Activated CD8-positive, alpha-beta memory T cell treated with anti-CD3 and anti-CD28 coated beads for 48 hours (primary cell): ENCODE data around the gene CBLB.
"Not testable (repeated sequence)": the region's sequence is repeated elsewhere in the genome, so short reads cannot be mapped to it uniquely, and the experiment has no call there.

Experiments used
- DNase-seq, 3 experiments: peaks; one replicate each; pipeline ENCODE4 v3.0.0-alpha.2; 2020; ENCODE audit warnings: low read depth in 2 of 3, low spot score in 2 of 3

The CBLB gene

DNA sequence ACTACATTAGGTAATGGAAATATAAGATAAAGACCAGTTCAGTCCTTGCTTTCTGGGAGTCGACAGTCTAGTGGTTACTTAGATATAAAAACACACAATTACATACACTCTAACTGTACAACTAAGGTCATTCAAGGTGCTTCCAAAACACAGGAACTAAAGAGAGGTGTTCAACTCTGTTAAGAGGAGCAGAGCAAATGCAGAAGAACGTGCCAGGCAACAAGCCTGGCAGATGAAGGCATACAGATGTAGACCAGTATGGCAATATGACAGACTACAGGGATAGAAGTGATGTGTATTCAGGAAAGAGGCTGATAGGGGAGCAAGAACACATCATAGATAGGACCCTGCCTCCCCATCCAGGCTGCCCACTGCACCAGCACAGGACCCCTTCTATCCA is 78.3 kb downstream of the CBLB start:
- no peak for DNase-seq

DNA sequence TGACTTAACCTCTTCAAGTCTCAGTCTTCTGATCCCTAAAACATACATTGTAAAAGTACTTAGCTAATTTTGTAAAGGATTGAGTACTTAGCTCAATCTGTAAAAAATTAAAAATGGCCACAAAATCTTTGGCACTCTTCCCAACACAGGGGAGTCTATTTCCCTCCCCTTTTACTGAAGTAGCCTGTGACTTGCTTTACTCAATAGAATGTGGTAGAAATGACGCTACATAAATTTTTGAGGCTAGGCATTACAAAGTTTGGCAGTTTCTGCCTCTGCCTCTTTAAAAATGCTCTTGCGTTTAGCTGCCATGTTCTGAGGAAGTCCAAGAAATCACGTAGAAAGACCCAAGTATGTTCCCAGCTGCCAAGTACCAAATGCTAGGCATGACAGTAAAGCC is 80.2 kb downstream of the CBLB start:
- no peak for DNase-seq

DNA sequence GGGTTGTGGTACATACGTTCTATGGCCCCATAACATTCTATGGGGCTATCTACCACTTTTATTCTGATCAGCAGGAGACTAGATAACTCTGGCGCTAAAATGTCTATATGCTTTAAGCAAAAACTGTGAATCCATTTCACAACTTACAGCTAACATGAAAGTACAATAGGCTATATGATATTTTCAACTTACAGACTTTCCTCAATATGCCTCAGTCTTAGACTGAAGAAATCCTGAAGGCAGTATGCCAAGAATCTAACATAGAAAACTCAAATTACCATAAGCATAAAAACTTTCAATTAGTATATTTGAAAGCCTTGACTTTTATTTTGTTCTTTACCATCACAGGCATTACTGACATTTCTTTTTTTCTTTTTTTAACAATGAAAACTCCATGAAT is 81.4 kb downstream of the CBLB start:
- DNase-seq = no peak

DNA sequence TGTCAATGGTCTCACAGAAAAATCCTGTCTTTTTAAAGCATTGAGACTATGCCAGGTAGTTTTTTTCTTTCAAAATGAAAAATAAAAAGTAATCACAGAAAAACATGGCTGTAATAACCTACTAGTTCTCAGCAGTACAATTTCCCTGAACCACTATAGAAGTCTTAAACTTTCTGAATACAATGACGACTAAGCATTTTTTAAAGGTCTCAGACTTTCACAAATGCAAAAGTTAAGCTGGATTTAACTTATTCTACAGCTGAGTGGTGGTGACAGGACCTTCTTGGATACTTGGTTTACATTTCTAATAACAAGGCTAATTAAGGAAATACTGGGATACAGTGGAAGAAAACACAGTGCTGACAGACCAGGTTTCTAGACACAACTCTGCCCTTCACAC is 81.8 kb downstream of the CBLB start:
- no peak for DNase-seq

DNA sequence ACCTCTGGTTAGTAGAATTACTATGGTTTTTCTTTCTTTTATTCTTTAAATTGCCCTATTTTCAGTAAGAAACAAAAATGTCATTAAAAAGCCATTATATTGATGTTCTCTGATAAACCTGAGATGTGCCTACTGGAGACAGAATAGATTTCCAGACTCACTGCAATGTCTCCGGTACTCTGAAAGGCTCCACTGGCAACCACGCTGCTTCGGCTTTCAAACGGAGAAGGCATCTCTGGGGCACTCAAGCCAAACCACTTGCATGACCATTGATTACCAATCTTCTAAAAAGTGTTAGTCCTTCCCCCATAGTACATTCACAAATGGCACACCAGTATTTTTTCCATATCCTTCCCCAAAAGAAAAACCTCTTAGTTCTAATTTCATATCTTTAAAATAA is 82.6 kb downstream of the CBLB start:
- DNase-seq = no peak

DNA sequence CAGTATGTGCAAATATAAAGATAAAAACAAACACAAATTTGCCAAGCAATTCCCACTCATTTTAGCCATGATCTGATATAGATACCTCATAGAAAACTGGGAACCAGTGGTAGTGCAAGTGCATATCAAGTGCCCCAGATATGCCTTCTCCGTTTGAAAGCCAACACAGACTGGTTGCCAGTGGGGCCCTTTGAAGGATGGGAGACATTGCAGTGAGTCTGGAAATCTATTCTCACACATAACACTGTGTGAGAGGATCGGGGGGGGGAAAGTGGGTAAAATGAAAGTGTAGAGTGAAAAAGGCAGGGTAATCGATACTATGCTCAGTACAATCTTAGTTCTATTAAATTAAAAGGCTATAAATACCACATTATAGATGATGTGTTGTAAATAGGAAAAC is 83.0 kb downstream of the CBLB start:
- DNase-seq = no peak

DNA sequence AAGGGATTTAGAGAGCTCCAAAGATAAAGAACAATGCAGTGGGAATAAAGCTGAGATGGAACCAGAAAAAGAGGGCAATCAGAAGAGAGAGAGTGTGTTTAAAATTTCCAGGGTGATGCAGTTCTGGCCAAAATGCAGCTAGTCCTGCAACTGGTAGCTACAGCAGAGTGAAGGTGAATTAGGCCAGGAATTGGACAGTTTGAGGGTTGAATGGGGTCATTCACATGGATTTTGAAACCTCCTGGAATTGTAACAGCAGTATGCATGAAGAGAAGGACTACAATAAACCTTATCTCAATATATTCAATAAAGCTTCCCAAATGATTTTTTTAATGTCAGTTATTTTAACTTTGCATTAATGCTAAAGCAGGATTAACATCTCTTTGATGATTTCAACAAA is 85.2 kb downstream of the CBLB start:
- no peak for DNase-seq

DNA sequence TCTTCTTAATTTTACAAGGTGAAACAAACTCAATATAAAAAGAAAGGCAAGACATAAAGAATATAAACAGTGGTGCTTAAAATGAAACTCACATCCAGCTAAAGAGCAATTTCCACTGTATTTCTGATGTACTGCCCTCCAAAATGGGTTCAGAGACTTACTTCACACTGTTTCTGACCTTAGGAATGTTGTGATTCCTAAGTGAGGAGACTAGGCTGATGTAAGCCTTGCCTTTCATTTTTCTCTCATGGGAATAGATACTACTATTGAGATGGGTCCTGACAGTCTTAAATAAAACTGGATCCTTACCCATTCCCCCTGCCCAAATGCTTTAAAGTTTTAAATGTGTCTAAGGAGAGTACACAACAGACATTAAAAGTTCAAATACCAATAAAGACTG is 86.9 kb downstream of the CBLB start:
- no peak for DNase-seq

DNA sequence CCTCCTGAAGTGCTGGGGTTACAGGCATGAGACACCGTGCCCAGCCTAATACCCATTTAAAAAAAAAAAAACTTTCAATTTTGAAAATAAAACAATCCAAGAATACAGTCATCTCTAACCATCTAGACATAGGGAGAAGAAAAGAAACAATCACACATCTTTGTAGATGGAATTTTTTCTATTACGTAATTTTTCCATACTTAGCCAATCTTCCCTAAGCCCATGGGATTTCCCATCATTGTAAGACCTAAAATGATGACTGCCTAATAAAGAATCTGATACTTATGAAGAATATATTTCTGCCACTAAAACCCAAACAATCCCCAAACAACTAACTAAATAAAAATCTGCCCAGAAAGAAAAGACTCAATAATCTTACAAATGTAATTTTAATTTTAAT is 88.7 kb downstream of the CBLB start:
- DNase-seq = no peak

DNA sequence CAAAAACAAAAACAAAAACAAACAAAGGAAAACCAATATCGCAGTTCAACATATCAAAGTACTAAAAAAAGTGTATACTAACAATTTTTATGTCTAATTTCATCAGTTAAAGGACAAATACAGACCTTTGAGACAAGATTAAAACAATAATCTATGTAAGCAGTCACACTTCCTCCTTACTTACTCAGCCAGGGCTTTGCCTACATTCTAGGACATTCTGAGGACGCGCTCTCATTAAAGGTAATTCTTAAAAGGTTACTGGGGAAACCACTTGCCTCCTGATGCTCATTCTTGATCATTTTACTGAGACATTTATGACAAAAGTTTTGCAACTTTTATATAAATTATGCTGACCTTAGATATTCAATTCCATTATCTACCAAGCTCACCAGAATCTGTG is 93.4 kb downstream of the CBLB start:
- DNase-seq = no peak

DNA sequence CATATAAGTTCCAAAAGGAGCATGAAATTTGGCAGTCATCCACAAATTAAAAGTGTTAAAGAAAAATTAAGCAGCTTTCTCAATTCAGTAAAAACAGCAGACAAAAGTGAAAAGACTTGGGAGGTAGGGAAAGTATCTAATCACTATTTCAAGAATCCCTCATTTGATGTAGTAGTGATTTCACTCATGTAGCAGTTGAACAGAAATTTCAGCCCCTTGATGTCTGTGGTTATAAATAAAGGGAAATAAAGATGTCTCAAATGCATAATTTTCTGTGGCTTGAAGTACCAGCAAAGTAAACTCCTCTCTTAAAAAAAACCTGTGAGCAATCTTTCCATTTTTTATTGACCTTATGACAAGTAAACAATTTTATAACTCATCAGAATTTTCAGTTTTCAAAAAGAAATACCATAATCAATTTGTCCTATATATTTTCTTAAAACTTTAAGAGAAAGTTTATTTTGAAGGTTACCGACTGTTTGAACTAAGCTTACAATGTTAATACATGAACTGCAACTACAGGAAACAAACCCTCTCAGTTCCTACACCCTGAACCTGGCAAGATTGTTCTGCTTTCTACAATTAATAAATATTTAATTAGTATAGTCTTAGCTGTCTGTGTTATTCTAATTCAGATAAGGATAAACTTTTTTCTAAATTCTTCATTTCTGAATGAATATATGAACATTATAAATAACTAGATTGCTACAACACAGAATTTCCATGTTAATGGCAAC is 94.2 kb downstream of the CBLB start:
- DNase-seq = no peak

DNA sequence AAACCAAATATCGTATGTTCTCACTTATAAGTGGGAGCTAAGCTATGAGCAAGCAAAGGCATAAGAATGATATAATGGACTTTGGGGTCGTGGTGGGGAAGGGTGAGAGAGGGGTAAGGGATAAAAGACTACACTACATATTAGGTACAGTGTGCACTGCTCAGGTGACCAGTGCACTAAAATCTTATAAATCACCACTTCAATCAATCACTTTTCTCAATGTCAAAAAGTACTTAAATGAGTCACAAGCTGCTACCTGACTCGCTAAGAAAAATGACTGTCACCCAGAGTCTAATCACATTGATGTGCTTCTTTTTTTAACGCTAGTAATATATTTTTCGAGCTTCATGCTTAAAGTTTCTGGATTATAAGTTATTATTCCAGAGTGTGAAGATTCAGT is 95.5 kb downstream of the CBLB start:
- DNase-seq = no peak

DNA sequence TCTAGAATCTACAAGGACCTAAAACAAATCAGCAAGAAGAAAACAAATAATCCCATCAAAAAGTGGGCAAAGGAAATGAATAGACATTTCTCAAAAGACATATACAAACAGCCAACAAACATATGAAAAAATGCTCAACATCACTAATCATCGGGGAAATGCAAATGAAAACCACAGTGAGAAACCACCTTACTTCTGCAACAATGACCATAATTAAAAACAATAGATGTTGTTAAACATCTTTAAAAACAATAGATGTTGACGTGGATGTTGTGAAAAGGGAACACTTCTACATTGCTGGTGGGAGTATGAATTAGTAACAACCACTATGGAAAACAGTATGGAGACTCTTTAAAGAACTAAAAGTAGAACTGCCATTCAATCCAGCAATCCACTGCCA is 96.2 kb downstream of the CBLB start:
- no peak for DNase-seq

DNA sequence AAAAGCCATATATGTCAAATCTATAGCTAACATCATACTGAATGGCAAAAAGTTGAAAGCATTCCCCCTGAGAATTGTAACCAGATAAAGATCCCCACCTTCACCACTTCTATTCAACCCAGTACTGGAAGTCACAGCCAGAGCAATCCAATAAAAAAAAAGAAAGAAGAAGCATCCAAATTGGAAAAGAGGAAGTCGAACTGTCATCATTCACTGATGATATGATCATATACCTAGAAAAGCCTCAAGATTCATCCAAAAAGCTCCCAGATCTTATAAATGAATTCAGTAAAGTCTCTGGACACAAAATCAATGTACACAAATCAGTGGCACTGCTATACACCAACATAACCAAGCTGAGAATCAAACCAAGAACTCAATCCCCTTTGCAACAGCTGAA is 97.4 kb downstream of the CBLB start:
- no peak for DNase-seq

DNA sequence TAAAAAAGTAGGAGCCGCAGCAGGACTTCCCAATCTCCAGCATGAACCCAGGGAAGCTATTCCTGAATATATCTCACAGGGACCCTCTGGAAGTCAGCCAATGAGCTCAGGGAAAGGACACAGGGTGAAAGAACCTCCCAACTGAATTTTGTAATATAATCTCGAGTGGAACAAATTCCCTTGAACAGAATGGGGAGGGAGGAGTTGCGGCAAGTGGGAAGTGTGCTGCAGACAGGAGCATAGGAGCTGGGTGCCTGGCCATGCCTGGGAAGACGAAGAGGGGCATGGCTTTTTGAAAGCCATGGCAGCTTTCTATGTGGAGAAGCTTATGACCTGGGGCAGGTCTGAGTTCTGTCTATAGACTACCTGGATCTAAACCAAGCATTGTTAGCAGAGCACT is 98.4 kb downstream of the CBLB start:
- DNase-seq = no peak

DNA sequence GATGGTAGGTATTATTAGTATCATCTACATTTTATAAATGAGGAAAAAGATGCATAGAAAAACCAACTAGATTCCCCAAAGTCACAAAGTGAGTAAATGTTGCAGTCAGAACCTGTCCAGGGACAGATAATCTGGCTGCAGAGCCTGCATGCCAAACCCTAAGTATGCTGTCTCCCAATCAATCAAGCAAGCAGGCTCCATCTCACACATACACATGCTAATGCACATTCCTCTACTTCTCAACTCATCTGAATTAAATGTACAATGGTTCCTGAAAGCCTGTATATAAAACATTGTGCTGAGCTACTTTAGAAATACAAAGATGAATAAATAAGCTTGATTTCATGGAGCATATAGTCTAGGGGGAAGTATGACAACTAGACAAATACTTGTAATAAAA is 101.0 kb downstream of the CBLB start:
- DNase-seq = no peak

DNA sequence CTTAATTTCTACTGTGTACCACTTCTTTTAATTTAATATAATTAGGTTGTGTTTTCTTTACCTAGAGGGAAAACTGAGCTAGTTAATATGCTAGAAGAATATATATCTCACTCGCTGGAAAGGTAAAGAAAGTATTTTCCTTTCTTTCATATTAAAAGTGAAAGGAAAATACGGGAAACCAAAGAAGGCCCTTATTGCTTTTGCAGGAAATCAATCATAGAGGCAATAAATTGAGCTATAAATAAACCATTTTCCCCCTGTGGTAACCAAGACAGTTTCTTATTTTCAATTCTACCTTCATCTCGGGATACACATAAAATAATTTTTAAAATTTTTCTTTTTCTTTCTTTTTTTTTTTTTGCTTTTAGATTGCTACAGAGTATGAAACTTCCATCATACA is 101.6 kb downstream of the CBLB start:
- no peak for DNase-seq

DNA sequence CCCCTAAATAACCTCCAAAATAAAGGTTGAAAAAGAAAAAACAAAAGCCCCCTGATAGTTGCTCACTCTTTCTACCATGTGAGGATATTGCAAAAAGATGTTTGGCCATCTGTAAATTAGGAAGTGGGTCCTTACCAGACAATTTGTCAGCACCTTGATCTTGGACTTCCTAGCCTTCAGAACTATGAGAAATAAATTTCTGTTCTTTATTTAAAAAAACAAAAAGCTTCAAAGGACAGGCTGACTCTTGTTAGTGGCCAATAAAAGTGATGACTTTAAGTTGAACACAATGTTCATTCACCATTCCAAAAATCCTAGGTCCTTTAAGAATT is 103.5 kb downstream of the CBLB start:
- no peak for DNase-seq

DNA sequence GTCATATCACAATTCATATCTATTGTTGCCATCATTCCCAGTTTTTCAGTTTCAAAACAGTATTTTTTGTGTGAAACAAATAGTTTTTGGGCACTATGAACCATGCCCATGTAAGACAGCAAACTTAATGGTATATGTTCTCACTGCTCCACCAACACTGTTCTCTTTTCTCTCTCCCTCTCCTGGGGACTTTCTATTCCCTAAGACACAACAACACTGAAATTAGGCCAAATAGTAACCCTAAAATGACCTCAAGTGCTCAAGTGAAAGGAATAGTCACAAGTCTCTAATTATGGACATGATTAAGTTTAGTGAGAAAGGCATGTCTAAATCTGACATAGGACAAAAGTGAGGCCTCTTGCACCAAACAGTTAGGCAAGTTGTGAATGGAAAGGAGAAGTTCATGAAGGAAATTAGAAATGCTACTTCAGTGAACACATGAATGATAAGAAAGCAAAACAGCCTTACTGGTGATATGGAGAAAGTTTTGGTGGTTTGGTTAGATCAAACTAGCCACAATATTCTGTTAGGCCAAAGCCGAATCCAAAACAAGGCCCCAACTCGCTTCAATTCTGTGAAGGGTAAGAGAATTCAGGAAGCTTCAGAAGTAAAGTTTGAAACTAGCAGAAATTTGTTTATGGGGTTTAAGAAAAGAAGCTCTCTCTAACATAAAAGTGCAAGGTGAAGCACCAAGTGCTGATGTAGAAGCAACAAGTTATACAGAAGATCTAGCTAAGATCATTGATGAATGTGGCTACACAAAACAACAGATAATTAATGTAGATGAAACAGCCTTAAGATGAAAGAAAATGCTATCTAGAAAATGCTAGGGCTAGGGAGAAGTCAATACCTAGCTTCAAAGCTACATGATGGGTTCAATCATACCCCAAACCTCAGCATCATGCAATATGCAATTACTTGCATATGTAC is 104.2 kb downstream of the CBLB start:
- DNase-seq = no peak

DNA sequence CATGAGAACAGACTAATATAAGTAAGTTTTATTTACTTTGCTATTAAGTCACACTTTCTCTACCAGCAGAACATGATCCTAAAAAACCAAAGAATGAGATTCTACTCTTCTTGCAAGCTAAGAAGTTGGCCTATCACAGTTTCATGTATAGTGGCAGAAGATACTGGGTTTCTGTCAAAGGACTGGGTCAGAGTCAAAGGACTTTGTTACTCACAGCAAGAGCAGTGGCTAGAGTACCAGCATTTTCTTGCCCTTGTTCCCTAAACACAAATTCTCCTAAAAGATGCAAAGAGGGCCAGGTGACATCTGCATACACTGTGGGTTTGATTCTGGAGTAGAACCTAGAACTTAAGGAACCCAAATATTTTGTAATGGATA is 105.2 kb downstream of the CBLB start:
- no peak for DNase-seq

DNA sequence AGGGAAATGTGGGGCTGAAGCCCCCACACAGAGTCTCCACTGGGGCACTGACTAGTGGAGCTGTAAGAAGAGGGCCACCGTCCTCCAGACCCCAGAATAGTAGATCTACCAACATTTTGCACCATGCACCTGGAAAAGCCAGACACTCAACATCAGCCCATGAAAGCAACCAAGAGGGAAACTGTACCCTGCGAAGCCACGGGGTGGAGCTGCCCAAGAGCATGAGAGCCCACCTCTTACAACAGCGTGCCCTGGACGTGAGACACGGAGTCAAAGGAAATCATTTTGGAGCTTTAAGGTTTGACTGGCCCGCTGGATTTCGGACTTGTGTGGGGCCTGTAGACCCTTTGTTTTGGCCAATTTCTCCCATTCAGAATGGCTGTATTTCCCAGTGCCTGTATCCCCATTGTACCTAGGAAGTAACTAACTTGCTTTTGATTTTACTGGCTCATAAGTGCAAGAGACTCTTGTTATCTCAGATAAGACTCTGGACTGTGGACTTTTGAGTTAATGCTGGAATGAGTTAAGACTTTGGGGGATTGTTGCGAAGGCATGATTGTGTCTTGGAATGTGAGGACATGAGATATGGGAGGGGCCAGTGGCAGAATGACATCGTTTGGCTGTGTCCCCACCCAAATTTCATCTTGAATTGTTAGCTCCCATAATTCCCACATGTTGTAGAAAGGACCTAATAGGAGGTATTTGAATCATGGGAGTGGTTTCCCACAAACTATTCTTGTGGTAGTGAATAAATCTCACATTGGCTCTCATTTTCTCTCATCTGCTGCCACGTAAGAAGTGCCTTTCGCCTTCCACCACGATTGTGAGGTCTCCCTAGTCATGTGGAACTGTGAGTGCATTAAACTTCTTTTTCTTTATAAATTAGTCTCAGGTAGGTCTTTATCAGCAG is 105.8 kb downstream of the CBLB start:
- DNase-seq = no peak

DNA sequence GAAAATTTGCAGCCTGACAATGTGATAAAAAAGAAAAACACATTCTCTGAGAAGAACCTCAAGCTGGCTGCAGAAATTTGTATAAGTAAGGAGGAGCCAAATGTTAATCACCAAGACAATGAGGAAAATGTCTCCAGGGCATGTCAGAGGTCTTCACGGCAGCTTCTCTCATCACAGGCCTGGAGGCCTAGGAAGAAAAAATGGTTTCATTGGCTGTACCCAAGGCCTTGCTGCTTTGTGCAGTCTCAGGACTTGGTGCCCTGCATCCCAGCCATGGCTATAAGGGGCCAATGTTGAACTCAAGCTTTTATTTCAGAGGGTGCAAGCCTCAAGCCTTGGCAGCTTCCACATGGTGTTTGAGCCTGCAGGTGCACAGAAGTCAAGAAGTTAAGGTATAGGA is 106.6 kb downstream of the CBLB start:
- DNase-seq = not testable (repeated sequence)
